GM21576 (cell line): Measurements from ENCODE around the gene ROBO3.

Experiments
- ATAC-seq: cut with Tn5 transposase; IDR thresholded peaks from one replicate; pipeline ENCODE4 v1.9.1; 2021; ENCODE audit warnings: mild to moderate bottlenecking, moderate library complexity; ENCODE audit not compliant: unreplicated experiment

Gene ROBO3

GRCh38 chr11:124919898-124920297 lies 54.7 kb downstream of the ROBO3 start:
- ATAC-seq = no peak

GRCh38 chr11:124920356-124920755 lies 55.1 kb downstream of the ROBO3 start:
- no peak for ATAC-seq

- ATAC-seq = peak; percentile 54
Measured at GRCh38 chr11:124920870-124921609, 55.8 kb downstream of the ROBO3 start.

- ATAC-seq = no peak
Measured at GRCh38 chr11:124922831-124923230, 57.6 kb downstream of the ROBO3 start.

GRCh38 chr11:124923296-124923695 lies 58.1 kb downstream of the ROBO3 start:
- ATAC-seq = no peak

GRCh38 chr11:124928942-124929665 lies 63.9 kb downstream of the ROBO3 start:
- ATAC-seq = no peak

GRCh38 chr11:124930799-124931198 lies 65.6 kb downstream of the ROBO3 start:
- peak; percentile 91 for ATAC-seq
